SK-N-MC (cell line): ENCODE measurements around the gene TSPAN5.

Source experiments
- EZH2 ChIP-seq: fragments of 200-600 bp; sonication (generic); IDR thresholded peaks from one replicate; pipeline ENCODE4 v1.6.1; 2017; ENCODE audit warnings: antibody characterized with exemption
- POLR2AphosphoS5 ChIP-seq: IDR thresholded peaks from 2 replicates; pipeline ENCODE4 v1.6.1; 2012; ENCODE audit warnings: mild to moderate bottlenecking, low read depth, low read length, borderline replicate concordance

- TF ChIP-seq EZH2 (no peak), POLR2AphosphoS5 (no peak)
Measured at GRCh38 chr4:98618680-98619079, 39.7 kb downstream of the TSPAN5 start.
